IMR-90 (cell line): ENCODE results near the gene CCL28. TPM values are rescaled to one million over a fixed set of nuclear protein-coding genes. Genes with fewer than 3 reads are reported as not detected.

ENCODE experiments used
- ATAC-seq: fragments of 200-7000 bp; cut with Tn5 transposase; 2 replicates; pipeline ENCODE4 v1.9.1; 2020; ENCODE audit warnings: low read depth, mild to moderate bottlenecking, moderate library complexity
- BruUV-seq: library from RNA; stranded (reverse); fragments of 400-500 nt; replicated peaks from 2 replicates; lab custom pipeline; 2021; lab: Mats Ljungman, UMichigan
- CTCF ChIA-PET: fragments of 300-600 bp; formaldehyde crosslinking; extraction: SDS; loops from one replicate; lab custom pipeline; 2021; ENCODE audit warnings: antibody characterized with exemption; lab: Yijun Ruan, JAX
- POLR2A ChIA-PET: fragments of 300-600 bp; sonication (Branson Sonifier 250); formaldehyde crosslinking; loops from one replicate; lab custom pipeline; 2022; ENCODE audit warnings: antibody characterized with exemption; ENCODE audit not compliant: unreplicated experiment; lab: Charles Lee
- DNase-seq: peaks from one replicate; pipeline ENCODE4 v3.0.0; 2013
- H2AFZ ChIP-seq: replicated peaks from 2 replicates; pipeline ENCODE3; 2013; ENCODE audit warnings: low read length, mild to moderate bottlenecking; ENCODE audit not compliant: poor library complexity
- H2AK5ac ChIP-seq: 2 replicates; pipeline ENCODE4 v1.6.1; 2013; ENCODE audit warnings: low read depth, low read length, inconsistent platforms
- H2AK9ac ChIP-seq: replicated peaks from 2 replicates; pipeline ENCODE3; 2013; ENCODE audit warnings: mild to moderate bottlenecking, low read depth, low read length, moderate library complexity; ENCODE audit not compliant: poor library complexity
- H2BK120ac ChIP-seq: 2 replicates; pipeline ENCODE4 v1.6.1; 2013; ENCODE audit warnings: low read depth, low read length, inconsistent platforms
- H2BK15ac ChIP-seq: 3 replicates; pipeline ENCODE4 v1.6.1; 2013; ENCODE audit warnings: low read depth, low read length, inconsistent platforms
- H2BK20ac ChIP-seq: 2 replicates; pipeline ENCODE4 v1.6.1; 2013; ENCODE audit warnings: low read depth, mild to moderate bottlenecking, inconsistent platforms, low read length, moderate library complexity
- H2BK5ac ChIP-seq: 2 replicates; pipeline ENCODE4 v1.6.1; 2013; ENCODE audit warnings: mild to moderate bottlenecking, low read depth, low read length, inconsistent platforms; ENCODE audit not compliant: poor library complexity, severe bottlenecking
- H3K14ac ChIP-seq: replicated peaks from 2 replicates; pipeline ENCODE4 v1.6.1; 2013; ENCODE audit warnings: low read depth, low read length, inconsistent platforms
- H3K18ac ChIP-seq: 2 replicates; pipeline ENCODE4 v1.6.1; 2013; ENCODE audit warnings: low read depth, low read length, control low read depth
- H3K23ac ChIP-seq: 2 replicates; pipeline ENCODE4 v1.6.1; 2013; ENCODE audit warnings: low read depth, low read length, inconsistent platforms
- H3K27ac ChIP-seq: 2 replicates; pipeline ENCODE4 v1.5.1; 2013; ENCODE audit warnings: mild to moderate bottlenecking, control low read depth, low read length; ENCODE audit not compliant: insufficient read depth
- H3K27me3 ChIP-seq: 2 replicates; pipeline ENCODE4 v1.6.1; 2013; ENCODE audit warnings: low read length; ENCODE audit not compliant: control insufficient read depth, insufficient read depth
- H3K36me3 ChIP-seq: 2 replicates; pipeline ENCODE4 v1.6.1; 2013; ENCODE audit warnings: low read length, mixed read lengths; ENCODE audit not compliant: control insufficient read depth, insufficient read depth
- H3K4ac ChIP-seq: 2 replicates; pipeline ENCODE4 v1.6.1; 2013; ENCODE audit warnings: low read depth, low read length, inconsistent platforms
- H3K4me1 ChIP-seq: 2 replicates; pipeline ENCODE4 v1.6.1; 2013; ENCODE audit warnings: low read length, mixed read lengths; ENCODE audit not compliant: control insufficient read depth, insufficient read depth
- H3K4me2 ChIP-seq: 2 replicates; pipeline ENCODE4 v1.6.1; 2013; ENCODE audit warnings: low read depth, mild to moderate bottlenecking, control low read depth, low read length, moderate library complexity
- H3K4me3 ChIP-seq: 2 replicates; pipeline ENCODE4 v1.5.1; 2013; ENCODE audit warnings: low read depth, mild to moderate bottlenecking, control low read depth, low read length, moderate library complexity; ENCODE audit not compliant: insufficient read depth
- H3K56ac ChIP-seq: 2 replicates; pipeline ENCODE4 v1.6.1; 2013; ENCODE audit warnings: low read length, inconsistent platforms; ENCODE audit not compliant: insufficient read depth; ENCODE audit errors: extremely low read depth
- H3K79me1 ChIP-seq, 2 experiments: 2 replicates each; pipeline ENCODE4 v1.6.1; 2013; ENCODE audit warnings: low read length in 2 of 2, inconsistent platforms in 1 of 2, low read depth in 1 of 2
- H3K9ac ChIP-seq: 2 replicates; pipeline ENCODE4 v1.6.1; 2013; ENCODE audit warnings: low read depth, low read length, control low read depth
- H3K9me1 ChIP-seq: 2 replicates; pipeline ENCODE4 v1.6.1; 2013; ENCODE audit warnings: low read length, inconsistent platforms; ENCODE audit not compliant: insufficient read depth
- H3K9me3 ChIP-seq: 2 replicates; pipeline ENCODE4 v1.6.1; 2013; ENCODE audit warnings: low read length; ENCODE audit not compliant: control insufficient read depth, insufficient read depth
- H4K20me1 ChIP-seq: 2 replicates; pipeline ENCODE4 v1.6.1; 2013; ENCODE audit warnings: low read length, inconsistent platforms; ENCODE audit not compliant: insufficient read depth
- H4K5ac ChIP-seq: 2 replicates; pipeline ENCODE4 v1.6.1; 2013; ENCODE audit warnings: mild to moderate bottlenecking, low read depth, low read length, control low read depth
- H4K8ac ChIP-seq, 2 experiments: 2 replicates each; pipeline ENCODE4 v1.6.1; 2013; ENCODE audit warnings: low read depth in 2 of 2, low read length in 2 of 2, control low read depth in 1 of 2, inconsistent platforms in 1 of 2
- H4K91ac ChIP-seq: 2 replicates; pipeline ENCODE4 v1.6.1; 2013; ENCODE audit warnings: low read depth, low read length, inconsistent platforms; ENCODE audit not compliant: insufficient read depth
- BHLHE40 ChIP-seq: fragments of 150-350 bp; IDR thresholded peaks from 2 replicates; pipeline ENCODE4 v1.6.1; 2016; ENCODE audit warnings: mild to moderate bottlenecking, low read depth, low read length
- CEBPB ChIP-seq: IDR thresholded peaks from 2 replicates; pipeline ENCODE4 v1.6.1; 2012; ENCODE audit warnings: low read depth, low read length, improper control_type of control experiment
- CHD1 ChIP-seq: IDR thresholded peaks from 2 replicates; pipeline ENCODE4 v1.6.1; 2012; ENCODE audit warnings: low read depth, low read length, improper control_type of control experiment
- MAFK ChIP-seq: IDR thresholded peaks from 2 replicates; pipeline ENCODE4 v1.6.1; 2012; ENCODE audit warnings: low read depth, low read length, improper control_type of control experiment
- MAZ ChIP-seq: IDR thresholded peaks from 2 replicates; pipeline ENCODE4 v1.6.1; 2012; ENCODE audit warnings: low read depth, mild to moderate bottlenecking, low read length, improper control_type of control experiment, moderate library complexity, borderline replicate concordance
- MXI1 ChIP-seq: IDR thresholded peaks from 2 replicates; pipeline ENCODE4 v1.6.1; 2012; ENCODE audit warnings: low read depth, mild to moderate bottlenecking, low read length, moderate library complexity, borderline replicate concordance
- NFE2L2 ChIP-seq: fragments of 150-350 bp; IDR thresholded peaks from 2 replicates; pipeline ENCODE4 v1.6.1; 2016; ENCODE audit warnings: low read depth, mild to moderate bottlenecking, low read length
- POLR2A ChIP-seq: IDR thresholded peaks from 2 replicates; pipeline ENCODE4 v1.6.1; 2012; ENCODE audit warnings: mild to moderate bottlenecking, low read depth, low read length
- RAD21 ChIP-seq: IDR thresholded peaks from 2 replicates; pipeline ENCODE4 v1.6.1; 2012; ENCODE audit warnings: low read length, improper control_type of control experiment
- RCOR1 ChIP-seq: IDR thresholded peaks from 2 replicates; pipeline ENCODE4 v1.6.1; 2012; ENCODE audit warnings: mild to moderate bottlenecking, low read length, improper control_type of control experiment; ENCODE audit not compliant: insufficient replicate concordance
- RFX5 ChIP-seq: IDR thresholded peaks from 2 replicates; pipeline ENCODE4 v1.8.0; 2012; ENCODE audit warnings: low read depth, mild to moderate bottlenecking, low read length, moderate library complexity
- SMC3 ChIP-seq: fragments of 150-350 bp; IDR thresholded peaks from 2 replicates; pipeline ENCODE4 v1.6.1; 2016; ENCODE audit warnings: low read depth, mild to moderate bottlenecking, antibody characterized with exemption, low read length, moderate library complexity
- WGBS, 2 experiments: methylation state at CpG; one replicate each; pipeline versions ENCODE4 v1.1.5 to v1.1.7; 2013; ENCODE audit warnings: missing lambda C conversion rate in 2 of 2; ENCODE audit not compliant: insufficient read length in 1 of 2; ENCODE audit errors: extremely low coverage in 2 of 2; 5-methylcytosine and 5-hydroxymethylcytosine counted together
- dilution Hi-C: fragments of 300-500 bp; cut with HindIII; formaldehyde crosslinking; loops from one replicate; pipeline ENCODE4 v1.14.3; 2018; ENCODE audit warnings: low sequenced_read_pairs; ENCODE audit not compliant: unreplicated experiment
- in situ Hi-C: fragments of 300-500 bp; cut with MboI; formaldehyde crosslinking; loops from 3 replicates; pipeline ENCODE4 v1.14.3; 2019; ENCODE audit warnings: low sequenced_read_pairs, inconsistent platforms, mixed read lengths
- intact Hi-C: fragments of 100-400 bp; cut with micrococcal nuclease; formaldehyde crosslinking; loops from 2 replicates; pipeline ENCODE4 v1.10.0; 2022
- polyA plus RNA-seq, 3 experiments: library from polyadenylated mRNA; depleted of rRNA; stranded (reverse); fragments of >200 nt; gene quantifications; 2 replicates each; pipeline ENCODE4 v1.2.3, GENCODE V29; 2012; ENCODE audit warnings: low replicate concordance in 1 of 3
- total RNA-seq: library from RNA; depleted of rRNA; stranded (reverse); fragments of >200 nt; gene quantifications from 2 replicates; pipeline ENCODE4 v1.2.3, GENCODE V29; 2012
- TF ChIP-seq, protein P1 (sequence below): fragments of 150-350 bp; IDR thresholded peaks from 2 replicates; pipeline ENCODE4 v1.6.1; 2017; ENCODE audit warnings: mild to moderate bottlenecking, antibody characterized with exemption, low read length, low read depth
- TF ChIP-seq, protein P2 (sequence below): conservative IDR thresholded peaks from 2 replicates; pipeline ENCODE4 v1.5.1; 2012; ENCODE audit warnings: mild to moderate bottlenecking, low read depth, low read length, improper control_type of control experiment
- TF ChIP-seq, protein P3 (sequence below): fragments of 150-350 bp; IDR thresholded peaks from 2 replicates; pipeline ENCODE4 v1.6.1; 2016; ENCODE audit warnings: low read depth, mild to moderate bottlenecking, low read length, moderate library complexity, borderline replicate concordance

The CCL28 gene
- total and polyA plus RNA-seq, 2 of the 4 experiments (the other 2 are of a cell fraction) = under 0.01 to 0.02 TPM

DNA sequence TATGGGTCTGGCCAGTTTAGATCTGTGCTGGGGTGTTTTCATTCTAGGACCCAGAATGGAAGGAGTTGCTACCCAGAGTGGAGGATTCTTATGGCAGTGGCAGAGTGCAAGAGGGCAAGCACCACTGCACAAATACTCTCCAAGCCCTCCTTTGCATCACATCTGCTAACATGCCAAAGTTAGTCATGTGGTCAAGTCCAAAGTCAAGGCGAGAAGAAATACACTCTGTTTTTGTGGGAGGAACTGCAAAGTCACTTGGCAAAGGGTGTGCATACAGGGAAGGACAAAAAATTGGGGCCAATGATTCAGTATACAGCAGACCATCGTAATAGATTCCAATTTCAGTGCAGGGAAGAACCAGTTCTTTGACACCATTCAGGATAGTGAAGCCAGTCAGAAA, 55.1 kb downstream of the CCL28 start:
- ChIA-PET POLR2A (no interaction called here), CTCF (no interaction called here)
- Histone ChIP-seq H3K36me3 (no peaks in the 10 kb centered on the region), H4K20me1 (no peaks in the 10 kb centered on the region), H3K79me1 (no peaks in the 10 kb centered on the region), H3K4ac (no peak overlapping the region), H3K9me3 (no peaks in the 10 kb centered on the region), H2BK20ac (no peak overlapping the region), H2BK5ac (no peak overlapping the region), H2BK15ac (no peak overlapping the region), H3K9me1 (no peaks in the 10 kb centered on the region), H3K27me3 (no peaks in the 10 kb centered on the region; the same call in 1 of the 2 replicates), H2AK9ac (no peak overlapping the region), H2AK5ac (no peak overlapping the region), H4K5ac (no peak overlapping the region), H4K91ac (no peak overlapping the region), H3K27ac (no peak overlapping the region), H3K18ac (no peak overlapping the region), H2BK120ac (no peak overlapping the region), H3K4me2 (no peak overlapping the region), H3K4me1 (no peaks in the 10 kb centered on the region), H2AFZ (no peak overlapping the region), H3K14ac (no peak overlapping the region), H3K4me3 (no peak overlapping the region), H4K8ac (no peak overlapping the region), H3K56ac (no peak overlapping the region), H3K9ac (no peak overlapping the region), H3K23ac (no peak overlapping the region)
- WGBS, 2 experiments = 0% methylated on average over 1 of the region's 2 CpGs; no CpG with 5 or more reads in 1 of the 2 experiments
- no peak for TF ChIP-seq BHLHE40
- TF ChIP-seq, protein P1, sequence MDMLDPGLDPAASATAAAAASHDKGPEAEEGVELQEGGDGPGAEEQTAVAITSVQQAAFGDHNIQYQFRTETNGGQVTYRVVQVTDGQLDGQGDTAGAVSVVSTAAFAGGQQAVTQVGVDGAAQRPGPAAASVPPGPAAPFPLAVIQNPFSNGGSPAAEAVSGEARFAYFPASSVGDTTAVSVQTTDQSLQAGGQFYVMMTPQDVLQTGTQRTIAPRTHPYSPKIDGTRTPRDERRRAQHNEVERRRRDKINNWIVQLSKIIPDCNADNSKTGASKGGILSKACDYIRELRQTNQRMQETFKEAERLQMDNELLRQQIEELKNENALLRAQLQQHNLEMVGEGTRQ = no peak
- no peak for TF ChIP-seq RFX5
- TF ChIP-seq MAZ = no peak
- TF ChIP-seq POLR2A = no peak
- TF ChIP-seq NFE2L2 = no peak
- TF ChIP-seq CHD1 = no peak
- no peak for TF ChIP-seq CEBPB
- no peak for TF ChIP-seq RAD21
- TF ChIP-seq, protein P2, sequence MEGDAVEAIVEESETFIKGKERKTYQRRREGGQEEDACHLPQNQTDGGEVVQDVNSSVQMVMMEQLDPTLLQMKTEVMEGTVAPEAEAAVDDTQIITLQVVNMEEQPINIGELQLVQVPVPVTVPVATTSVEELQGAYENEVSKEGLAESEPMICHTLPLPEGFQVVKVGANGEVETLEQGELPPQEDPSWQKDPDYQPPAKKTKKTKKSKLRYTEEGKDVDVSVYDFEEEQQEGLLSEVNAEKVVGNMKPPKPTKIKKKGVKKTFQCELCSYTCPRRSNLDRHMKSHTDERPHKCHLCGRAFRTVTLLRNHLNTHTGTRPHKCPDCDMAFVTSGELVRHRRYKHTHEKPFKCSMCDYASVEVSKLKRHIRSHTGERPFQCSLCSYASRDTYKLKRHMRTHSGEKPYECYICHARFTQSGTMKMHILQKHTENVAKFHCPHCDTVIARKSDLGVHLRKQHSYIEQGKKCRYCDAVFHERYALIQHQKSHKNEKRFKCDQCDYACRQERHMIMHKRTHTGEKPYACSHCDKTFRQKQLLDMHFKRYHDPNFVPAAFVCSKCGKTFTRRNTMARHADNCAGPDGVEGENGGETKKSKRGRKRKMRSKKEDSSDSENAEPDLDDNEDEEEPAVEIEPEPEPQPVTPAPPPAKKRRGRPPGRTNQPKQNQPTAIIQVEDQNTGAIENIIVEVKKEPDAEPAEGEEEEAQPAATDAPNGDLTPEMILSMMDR = no peak
- TF ChIP-seq, protein P3, sequence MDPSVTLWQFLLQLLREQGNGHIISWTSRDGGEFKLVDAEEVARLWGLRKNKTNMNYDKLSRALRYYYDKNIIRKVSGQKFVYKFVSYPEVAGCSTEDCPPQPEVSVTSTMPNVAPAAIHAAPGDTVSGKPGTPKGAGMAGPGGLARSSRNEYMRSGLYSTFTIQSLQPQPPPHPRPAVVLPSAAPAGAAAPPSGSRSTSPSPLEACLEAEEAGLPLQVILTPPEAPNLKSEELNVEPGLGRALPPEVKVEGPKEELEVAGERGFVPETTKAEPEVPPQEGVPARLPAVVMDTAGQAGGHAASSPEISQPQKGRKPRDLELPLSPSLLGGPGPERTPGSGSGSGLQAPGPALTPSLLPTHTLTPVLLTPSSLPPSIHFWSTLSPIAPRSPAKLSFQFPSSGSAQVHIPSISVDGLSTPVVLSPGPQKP = no peak
- no peak for TF ChIP-seq SMC3
- TF ChIP-seq RCOR1 = no peak
- no peak for TF ChIP-seq MXI1
- TF ChIP-seq MAFK = no peak
- in situ Hi-C loops (no loop called here), intact Hi-C loops (no loop called here), dilution Hi-C loops (no loop called here)
- no peak for ATAC-seq
- no TSS peak for BruUV-seq
- no peak for DNase-seq
